RWPE2 (cell line): ENCODE data around the gene GALNT11.

Experiments
- ATAC-seq: fragments of 200-7000 bp; cut with Tn5 transposase; 3 replicates; pipeline ENCODE4 v1.9.1; 2021; ENCODE audit warnings: low read depth
- DNase-seq: peaks from one replicate; pipeline ENCODE4 v3.0.0-alpha.2; 2020; ENCODE audit warnings: low spot score
- H3K27ac ChIP-seq: fragments of 450-650 bp; 2 replicates; pipeline ENCODE4 v1.5.1; 2017; ENCODE audit warnings: mild to moderate bottlenecking; ENCODE audit not compliant: poor library complexity, severe bottlenecking
- H3K27me3 ChIP-seq: fragments of 250-450 bp; sonication (Bioruptor Pico); 2 replicates; pipeline ENCODE4 v1.5.1; 2021; ENCODE audit warnings: mild to moderate bottlenecking, moderate library complexity; ENCODE audit not compliant: insufficient read depth, poor library complexity, severe bottlenecking
- H3K36me3 ChIP-seq: fragments of 250-450 bp; sonication (Bioruptor Pico); 2 replicates; pipeline ENCODE4 v1.5.1; 2020; ENCODE audit warnings: low read depth, mild to moderate bottlenecking, moderate library complexity
- H3K4me1 ChIP-seq: fragments of 250-450 bp; sonication (Bioruptor Pico); 2 replicates; pipeline ENCODE4 v1.5.1; 2021; ENCODE audit warnings: mild to moderate bottlenecking, moderate library complexity; ENCODE audit not compliant: insufficient read depth, poor library complexity, severe bottlenecking
- H3K4me3 ChIP-seq: fragments of 250-450 bp; sonication (Bioruptor Pico); 2 replicates; pipeline ENCODE4 v1.5.1; 2021; ENCODE audit warnings: mild to moderate bottlenecking, moderate library complexity; ENCODE audit not compliant: severe bottlenecking
- H3K9me3 ChIP-seq: fragments of 250-450 bp; sonication (Bioruptor Pico); 2 replicates; pipeline ENCODE4 v1.5.1; 2021; ENCODE audit warnings: mild to moderate bottlenecking, moderate library complexity; ENCODE audit not compliant: severe bottlenecking
- CTCF ChIP-seq: fragments of 450-650 bp; IDR thresholded peaks from one replicate; pipeline ENCODE4 v1.5.1; 2017; ENCODE audit warnings: mild to moderate bottlenecking, moderate library complexity; ENCODE audit not compliant: poor library complexity, severe bottlenecking

Gene GALNT11

GRCh38 chr7:152137476-152138025 lies 112.1 kb downstream of the GALNT11 start:
- DNase-seq (no peak), ATAC-seq (no peak)
- H3K36me3 ChIP-seq: peaks cover 59% of the 10 kb centered on the region
- H3K4me3 ChIP-seq: no peak overlapping the region
- no peaks in the 10 kb centered on the region for H3K4me1 ChIP-seq
- H3K9me3 ChIP-seq: no peaks in the 10 kb centered on the region
- no peaks in the 10 kb centered on the region for H3K27me3 ChIP-seq
- H3K27ac ChIP-seq: no peak overlapping the region
- no peak for TF ChIP-seq CTCF

- H3K36me3 ChIP-seq: peaks cover 73% of the 10 kb centered on the region
- ATAC-seq: no peak
- TF ChIP-seq CTCF: no peak
Observed at GRCh38 chr7:152140067-152140466, 114.6 kb downstream of the GALNT11 start.

GRCh38 chr7:152140560-152140959 lies 115.1 kb downstream of the GALNT11 start:
- Histone ChIP-seq H3K27me3 (no peaks in the 10 kb centered on the region), H3K36me3 (peaks cover 74% of the 10 kb centered on the region), H3K9me3 (no peaks in the 10 kb centered on the region), H3K4me3 (no peak overlapping the region), H3K4me1 (no peaks in the 10 kb centered on the region), H3K27ac (no peak overlapping the region)
- ATAC-seq (no peak), DNase-seq (no peak)
- no peak for TF ChIP-seq CTCF

More at GRCh38 chr7:152140067-152140466, 114.6 kb downstream of the GALNT11 start:
- Histone ChIP-seq H3K9me3 (no peaks in the 10 kb centered on the region), H3K4me1 (no peaks in the 10 kb centered on the region), H3K27ac (no peak overlapping the region), H3K27me3 (no peaks in the 10 kb centered on the region), H3K4me3 (no peak overlapping the region)
- no peak for DNase-seq

- no peaks in the 10 kb centered on the region for H3K9me3 ChIP-seq
- ATAC-seq (no peak), DNase-seq (no peak)
- peaks cover 87% of the 10 kb centered on the region for H3K36me3 ChIP-seq
- H3K4me3 ChIP-seq: no peak overlapping the region
- H3K27me3 ChIP-seq: no peaks in the 10 kb centered on the region
- no peak overlapping the region for H3K27ac ChIP-seq
- TF ChIP-seq CTCF: no peak
- H3K4me1 ChIP-seq: no peaks in the 10 kb centered on the region
Observed at GRCh38 chr7:152142976-152143595, 117.6 kb downstream of the GALNT11 start.

- H3K27ac ChIP-seq: no peak overlapping the region
- H3K9me3 ChIP-seq: no peaks in the 10 kb centered on the region
- peaks cover 89% of the 10 kb centered on the region for H3K36me3 ChIP-seq
- H3K4me3 ChIP-seq: no peak overlapping the region
- no peak for TF ChIP-seq CTCF
- DNase-seq (no peak), ATAC-seq (no peak)
- H3K27me3 ChIP-seq: no peaks in the 10 kb centered on the region
- no peaks in the 10 kb centered on the region for H3K4me1 ChIP-seq
Observed at GRCh38 chr7:152144557-152145245, 119.2 kb downstream of the GALNT11 start.
